GM18508 (cell line): ENCODE results near the gene GH2.
"Not testable (repeated sequence)": the region's sequence is repeated elsewhere in the genome, so short reads cannot be mapped to it uniquely, and the experiment has no call there.

Experiments
- ATAC-seq: cut with Tn5 transposase; IDR thresholded peaks from one replicate; pipeline ENCODE4 v1.9.1; 2021; ENCODE audit warnings: moderate number of reproducible peaks; ENCODE audit not compliant: insufficient read depth, unreplicated experiment

GH2 gene

DNA sequence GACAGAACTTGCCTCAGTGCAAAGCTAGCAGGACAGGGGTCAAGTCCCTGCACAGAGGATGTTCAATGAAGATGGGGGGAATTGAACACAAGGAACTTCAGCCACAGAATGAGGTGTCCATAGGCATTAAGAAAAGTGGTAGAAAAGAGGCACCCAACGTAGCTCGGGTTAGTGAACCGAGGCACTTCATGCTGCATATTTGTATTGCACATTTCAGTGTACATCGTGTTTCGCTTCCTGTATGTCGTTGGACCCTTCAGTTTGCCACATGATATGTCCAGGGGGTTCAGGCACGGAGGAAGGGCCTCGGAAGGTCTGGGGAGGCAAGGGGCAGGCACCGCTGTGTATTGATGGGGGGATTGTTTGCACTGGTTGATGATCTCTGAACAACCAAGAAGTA lies 3.3 kb downstream of the GH2 start:
- not testable (repeated sequence) for ATAC-seq

GRCh38 chr17:63874693-63875092 lies 7.1 kb downstream of the GH2 start:
- ATAC-seq, result not testable (repeated sequence)

- not testable (repeated sequence) for ATAC-seq
Observed at GRCh38 chr17:63874061-63874626, 7.6 kb downstream of the GH2 start.

DNA sequence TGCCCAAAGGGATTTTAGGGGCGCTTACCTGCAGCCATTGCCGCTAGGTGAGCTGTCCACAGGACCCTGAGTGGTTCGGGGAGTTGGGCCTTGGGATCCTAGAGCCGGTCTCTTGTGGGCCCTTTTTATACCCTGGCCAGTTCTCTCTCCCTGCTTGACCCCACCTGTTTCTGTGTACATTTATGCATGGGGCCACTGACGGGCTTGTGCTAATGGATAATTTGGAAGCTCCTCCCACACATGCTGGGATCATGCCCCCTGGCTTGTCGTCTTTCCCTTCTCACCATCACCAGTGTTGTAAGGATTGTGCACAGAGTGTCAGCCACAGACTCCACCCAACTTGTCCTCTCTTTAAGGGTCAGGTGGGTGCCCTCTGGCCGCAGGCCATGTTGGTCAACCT lies 8.2 kb downstream of the GH2 start, which contains the start of gene CSH2:
Gene CSH2 (minus strand): TSS at position 101 of the 400 bp plus-strand sequence. CDS start 63 bp downstream, at position 38.
- not testable (repeated sequence) for ATAC-seq

DNA sequence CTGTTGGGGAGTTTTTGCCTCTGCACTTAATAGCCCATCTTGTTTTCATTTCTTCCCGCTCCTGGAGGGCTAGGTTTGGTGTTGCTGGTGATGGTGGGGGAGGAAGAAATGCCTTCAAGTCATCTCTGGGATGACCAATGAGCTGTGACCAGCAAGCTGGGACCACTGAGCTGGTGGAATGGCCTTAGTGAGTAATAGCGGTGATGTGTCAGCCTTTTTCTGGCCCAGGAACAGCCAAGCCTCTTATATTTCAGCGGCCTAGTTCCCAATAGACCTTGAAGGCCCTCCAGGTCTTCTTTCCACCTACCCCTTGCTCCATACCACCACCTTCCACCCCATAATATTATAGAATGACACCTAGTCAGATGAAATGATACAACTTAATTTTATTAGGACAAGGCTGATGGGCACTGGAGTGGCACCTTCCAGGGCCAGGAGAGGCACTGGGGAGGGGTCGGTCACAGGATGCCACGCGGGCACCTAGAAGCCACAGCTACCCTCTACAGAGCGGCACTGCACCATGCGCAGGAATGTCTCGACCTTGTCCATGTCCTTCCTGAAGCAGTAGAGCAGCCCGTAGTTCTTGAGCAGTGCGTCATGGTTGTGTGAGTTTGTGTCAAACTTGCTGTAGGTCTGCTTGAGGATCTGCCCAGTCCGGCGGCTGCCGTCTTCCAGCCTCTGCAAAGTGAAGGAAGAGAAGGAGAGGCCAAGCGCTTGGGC lies 9.9 kb downstream of the GH2 start:
- not testable (repeated sequence) for ATAC-seq

DNA sequence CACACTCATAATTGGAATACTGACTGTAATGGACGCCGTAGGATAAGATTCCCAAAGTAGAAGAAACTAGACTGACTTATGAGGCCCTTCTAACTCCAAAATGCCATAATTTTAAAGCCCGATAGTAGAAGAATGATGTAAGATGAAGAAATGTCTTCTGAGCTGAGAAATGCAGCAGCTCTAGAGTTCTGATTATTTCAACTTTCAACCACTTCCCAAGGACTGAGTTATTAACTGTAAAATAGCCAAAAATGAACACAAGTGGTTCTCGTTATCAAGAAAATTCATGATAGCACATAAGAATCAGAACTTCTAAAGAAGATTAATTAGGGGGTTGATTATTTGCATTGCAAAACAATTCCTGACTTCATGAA lies 11.5 kb downstream of the GH2 start:
- not testable (repeated sequence) for ATAC-seq

GRCh38 chr17:63869491-63870291 lies 12.1 kb downstream of the GH2 start:
- ATAC-seq, result not testable (repeated sequence)

DNA sequence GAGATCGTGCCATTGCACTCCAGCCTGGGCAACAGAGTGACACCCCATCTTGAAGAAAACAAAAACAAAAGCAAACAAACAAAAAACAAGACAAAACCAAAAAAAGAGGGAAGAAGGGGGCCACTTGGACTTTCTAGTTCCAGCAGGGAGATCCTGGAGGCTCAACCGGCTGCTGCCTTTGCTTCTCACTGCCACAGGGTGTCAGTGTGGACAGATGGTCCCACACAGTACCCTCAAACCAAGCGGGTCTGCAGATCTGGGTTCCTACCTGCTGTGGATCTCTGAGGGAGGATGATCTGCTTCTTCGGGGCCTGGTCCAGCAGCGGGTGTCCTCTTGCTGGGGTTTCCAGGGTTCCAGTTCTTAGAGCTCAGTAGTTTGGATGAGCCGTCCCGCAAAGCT lies 15.1 kb downstream of the GH2 start:
- ATAC-seq, result not testable (repeated sequence)

DNA sequence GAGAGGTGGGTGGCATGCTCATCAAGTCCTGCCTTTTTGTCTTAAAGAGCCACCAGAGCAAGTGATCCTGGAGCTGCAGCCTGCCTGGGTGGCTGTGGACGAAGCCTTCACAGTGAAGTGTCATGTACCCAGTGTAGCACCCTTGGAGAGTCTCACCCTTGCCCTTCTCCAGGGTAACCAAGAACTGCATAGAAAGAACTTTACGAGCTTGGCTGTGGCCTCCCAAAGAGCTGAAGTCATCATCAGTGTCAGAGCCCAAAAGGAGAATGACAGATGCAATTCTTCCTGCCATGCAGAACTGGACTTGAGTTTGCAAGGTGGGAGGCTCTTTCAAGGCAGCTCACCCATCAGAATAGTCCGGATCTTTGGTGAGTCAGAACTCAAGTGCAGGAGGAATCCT lies 22.5 kb downstream of the GH2 start:
- ATAC-seq, result no peak

DNA sequence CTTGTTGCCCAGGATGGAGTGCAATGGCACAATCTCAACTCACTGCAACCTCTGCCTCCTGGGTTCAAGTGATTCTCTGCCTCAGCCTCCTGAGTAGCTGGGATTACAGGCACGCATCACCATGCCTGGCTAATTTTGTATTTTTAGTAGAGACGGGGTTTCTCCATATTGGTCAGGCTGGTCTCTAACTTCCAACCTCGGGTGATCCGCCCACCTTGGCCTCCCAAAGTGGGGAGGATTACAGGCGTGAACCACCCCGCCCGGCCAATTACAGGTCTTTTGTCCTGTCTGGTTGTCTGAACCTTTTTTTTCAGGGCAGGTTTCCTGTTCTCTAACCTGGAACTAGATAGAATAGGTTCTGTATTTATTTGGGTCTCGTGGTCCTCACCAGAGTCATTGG lies 25.3 kb downstream of the GH2 start:
- not testable (repeated sequence) for ATAC-seq

DNA sequence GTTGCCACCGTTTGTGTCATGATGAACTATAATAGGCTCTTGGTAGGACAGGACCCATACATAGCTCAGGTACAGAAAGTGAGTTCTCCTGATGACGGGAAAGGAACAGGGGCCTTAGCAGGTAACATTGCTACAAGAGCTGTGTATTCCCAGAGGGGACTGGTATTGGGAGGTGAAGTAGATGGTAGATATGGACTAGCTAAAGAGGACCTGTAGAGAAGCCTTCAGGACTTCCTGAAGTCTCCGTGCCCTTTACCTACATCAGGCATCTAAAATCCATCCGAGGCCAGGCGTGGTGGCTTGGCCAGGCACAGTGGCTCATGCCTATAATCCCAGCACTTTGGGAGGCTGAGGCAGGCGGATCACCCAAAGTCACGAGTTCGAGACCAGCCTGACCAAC lies 26.6 kb downstream of the GH2 start:
- no peak for ATAC-seq

- ATAC-seq, result no peak
Observed at GRCh38 chr17:63854709-63855108, 27.0 kb downstream of the GH2 start.

GRCh38 chr17:63853260-63853659 lies 28.5 kb downstream of the GH2 start:
- no peak for ATAC-seq

GRCh38 chr17:63850401-63850800 lies 31.3 kb downstream of the GH2 start:
- no peak for ATAC-seq

DNA sequence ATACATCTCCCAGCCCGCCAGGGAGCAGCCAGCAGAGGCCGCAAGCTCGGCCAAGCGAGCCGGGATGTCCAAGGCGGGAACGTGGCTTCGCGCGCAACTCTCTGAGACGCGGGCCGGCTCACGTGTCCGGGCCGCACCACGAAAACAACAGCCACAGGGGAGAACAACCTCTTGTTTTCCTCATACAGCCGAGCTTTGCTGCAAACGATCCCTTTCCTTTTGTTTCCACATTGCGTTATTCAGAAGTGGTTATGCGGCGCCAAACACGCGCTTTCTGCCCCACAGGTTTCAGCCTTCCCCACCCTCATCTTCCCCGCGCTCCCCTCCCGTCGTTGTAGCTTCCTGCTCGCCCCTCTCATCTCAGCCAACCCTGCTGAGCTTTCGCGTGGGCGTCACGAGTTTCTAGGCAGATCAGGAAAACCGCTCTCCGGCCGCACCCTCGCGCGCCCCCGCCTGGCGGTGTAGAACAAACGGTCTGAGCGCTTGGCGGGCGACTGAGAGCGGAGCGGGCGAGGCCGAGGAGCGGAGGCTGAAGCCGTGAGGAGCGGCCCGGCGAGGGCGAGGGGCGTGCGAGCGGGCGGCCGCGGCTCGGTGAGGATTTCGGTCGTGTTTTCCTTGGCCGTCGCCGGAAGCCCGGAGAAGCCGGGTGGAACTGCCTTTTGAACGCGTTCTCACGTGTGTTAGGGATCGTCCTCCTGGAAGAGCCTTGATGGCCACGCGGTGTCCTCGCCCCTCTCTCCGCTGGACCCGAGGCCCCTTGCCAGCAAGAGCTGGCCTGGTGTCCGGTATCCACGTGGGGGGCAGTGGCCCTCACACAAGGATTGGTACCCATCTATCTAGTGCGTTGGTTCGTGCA lies 32.7 kb downstream of the GH2 start:
- no peak for ATAC-seq

DNA sequence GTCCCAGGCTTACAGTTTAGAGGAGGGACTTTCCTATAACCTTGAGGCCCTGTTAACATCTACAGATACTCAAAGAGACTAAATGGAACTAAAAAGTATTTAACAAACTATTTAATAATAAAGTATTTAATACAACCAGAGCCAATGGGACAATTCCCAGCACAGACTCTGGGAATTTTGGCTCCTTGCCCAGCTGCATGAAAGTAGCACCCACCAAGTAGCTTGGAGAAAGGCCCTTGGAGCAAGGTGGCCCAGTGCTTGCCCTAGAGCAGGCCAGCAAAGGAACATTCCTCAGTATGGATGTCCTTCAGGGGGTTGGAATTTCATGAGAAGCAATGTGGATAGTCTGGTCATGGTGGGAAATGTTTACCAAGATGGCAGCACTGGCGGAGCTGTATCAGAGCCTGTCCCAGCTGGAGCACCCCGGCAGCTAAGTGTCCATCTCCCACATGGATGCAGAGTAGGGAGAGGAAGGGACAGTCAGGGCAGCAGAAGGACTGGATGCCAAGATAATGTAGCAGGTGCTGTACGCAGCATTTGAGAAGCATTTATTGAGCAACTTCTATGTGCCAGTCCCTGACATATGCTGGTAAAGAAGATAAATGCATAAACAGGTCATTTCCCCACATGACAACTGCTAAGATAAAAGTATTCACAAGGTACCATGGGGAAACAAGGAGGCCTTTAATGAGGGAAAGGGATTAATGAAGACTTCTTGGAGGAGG lies 34.1 kb downstream of the GH2 start:
- ATAC-seq, result no peak

GRCh38 chr17:63845509-63845908 lies 36.2 kb downstream of the GH2 start:
- no peak for ATAC-seq

- no peak for ATAC-seq
Observed at GRCh38 chr17:63843910-63844677, 37.6 kb downstream of the GH2 start.

DNA sequence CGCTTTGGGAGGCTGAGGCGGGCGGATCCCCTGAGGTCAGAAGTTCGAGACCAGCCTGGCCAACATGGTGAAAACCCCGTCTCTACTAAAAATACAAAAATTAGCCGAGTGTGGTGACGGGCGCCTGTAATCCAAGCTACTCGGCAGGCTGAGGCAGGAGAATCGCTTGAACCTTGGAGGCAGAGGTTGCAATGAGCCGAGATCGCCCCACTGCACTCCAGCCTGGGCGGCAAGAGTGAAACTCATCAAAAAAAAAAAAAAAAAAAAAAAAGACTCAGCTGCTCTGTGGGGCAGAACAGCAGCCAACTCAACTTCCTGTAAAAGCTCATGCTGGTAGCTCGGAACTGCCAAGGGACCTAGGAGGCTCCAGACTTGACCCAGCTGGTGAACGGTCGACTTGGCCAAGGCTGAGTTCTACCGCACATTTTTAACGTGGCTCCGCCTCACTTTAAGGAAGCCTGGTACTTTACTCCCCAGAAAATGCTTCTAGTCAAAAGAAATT lies 38.3 kb downstream of the GH2 start:
- not testable (repeated sequence) for ATAC-seq
